ENCODE measurements around the gene TNK2.
"Not testable (repeated sequence)": the region's sequence is repeated elsewhere in the genome, so short reads cannot be mapped to it uniquely, and the experiment has no call there.

TNK2 gene

GRCh38 chr3:195867631-195868335 lies 40.6 kb downstream of the TNK2 start:
- no peak for DNase-seq

- DNase-seq: no peak
These were observed 41.5 kb downstream of the TNK2 start for GRCh38 chr3:195866686-195867511.

- DNase-seq: no peak
These were observed 42.6 kb downstream of the TNK2 start for GRCh38 chr3:195865752-195866151.

GRCh38 chr3:195863121-195864061 lies 45.0 kb downstream of the TNK2 start:
- DNase-seq: peak; percentile 83

- not testable (repeated sequence) for DNase-seq
These were observed 46.0 kb downstream of the TNK2 start for GRCh38 chr3:195862318-195862717.

GRCh38 chr3:195860456-195860855 lies 47.9 kb downstream of the TNK2 start:
- no peak for DNase-seq

- DNase-seq: no peak
These were observed 48.4 kb downstream of the TNK2 start for GRCh38 chr3:195859846-195860411.

- peak; percentile 63 for DNase-seq
These were observed 49.1 kb downstream of the TNK2 start for GRCh38 chr3:195859061-195859845.

- DNase-seq: no peak
These were observed 51.8 kb downstream of the TNK2 start for GRCh38 chr3:195856410-195857084.

GRCh38 chr3:195855471-195856409 lies 52.6 kb downstream of the TNK2 start:
- DNase-seq: no peak

GRCh38 chr3:195854628-195855294 lies 53.6 kb downstream of the TNK2 start:
- no peak for DNase-seq

- no peak for DNase-seq
These were observed 54.4 kb downstream of the TNK2 start for GRCh38 chr3:195853996-195854395.

GRCh38 chr3:195853036-195853435 lies 55.3 kb downstream of the TNK2 start:
- DNase-seq: no peak

GRCh38 chr3:195850857-195851543 lies 57.4 kb downstream of the TNK2 start:
- DNase-seq: peak; percentile 88

- no peak for DNase-seq
These were observed 58.9 kb downstream of the TNK2 start for GRCh38 chr3:195849322-195850074.

- peak; percentile 78 for DNase-seq
These were observed 61.0 kb downstream of the TNK2 start for GRCh38 chr3:195847055-195847950.

GRCh38 chr3:195845483-195845882 lies 62.9 kb downstream of the TNK2 start:
- no peak for DNase-seq

All from EL (cell line).